HEK293T (cell line): ENCODE results near the gene ZGPAT.

Experiments used
- ARNT ChIP-seq: fragments of 450-650 bp; IDR thresholded peaks from 2 replicates; pipeline ENCODE4 v1.6.1; 2017; ENCODE audit warnings: mild to moderate bottlenecking
- BHLHE40 ChIP-seq: fragments of 450-650 bp; IDR thresholded peaks from 2 replicates; pipeline ENCODE4 v1.6.1; 2016; ENCODE audit warnings: mild to moderate bottlenecking, moderate library complexity, borderline replicate concordance
- CTBP1 ChIP-seq: fragments of 450-650 bp; IDR thresholded peaks from 2 replicates; pipeline ENCODE4 v1.6.1; 2016; ENCODE audit warnings: borderline replicate concordance
- ELF4 ChIP-seq: fragments of 450-650 bp; IDR thresholded peaks from 2 replicates; pipeline ENCODE4 v1.6.1; 2017; ENCODE audit warnings: antibody characterized with exemption
- FOXA1 ChIP-seq: fragments of 450-650 bp; IDR thresholded peaks from 2 replicates; pipeline ENCODE4 v1.6.1; 2016; ENCODE audit warnings: mild to moderate bottlenecking
- NFRKB ChIP-seq: fragments of 450-650 bp; IDR thresholded peaks from 2 replicates; pipeline ENCODE4 v1.6.1; 2016; ENCODE audit warnings: mild to moderate bottlenecking, moderate library complexity
- SP1 ChIP-seq: fragments of 450-650 bp; IDR thresholded peaks from 2 replicates; pipeline ENCODE4 v1.6.1; 2017
- SUZ12 ChIP-seq: fragments of 450-650 bp; IDR thresholded peaks from 2 replicates; pipeline ENCODE4 v1.6.1; 2016; ENCODE audit warnings: mild to moderate bottlenecking
- TARDBP ChIP-seq: fragments of 450-650 bp; IDR thresholded peaks from 2 replicates; pipeline ENCODE4 v1.6.1; 2016

- no peak for TF ChIP-seq NFRKB
- no peak for TF ChIP-seq SUZ12
- TF ChIP-seq FOXA1 = no peak
- no peak for TF ChIP-seq TARDBP
- no peak for TF ChIP-seq SP1
- TF ChIP-seq ARNT = no peak
- TF ChIP-seq BHLHE40 = no peak
- TF ChIP-seq ELF4 = no peak
- no peak for TF ChIP-seq CTBP1
Observed at GRCh38 chr20:63772781-63773518, 65.1 kb downstream of the ZGPAT start.
